Measurements from ENCODE around the gene OR5D14.

Gene OR5D14

GRCh38 chr11:55795256-55795655 lies at the start of gene OR5D14:
Gene OR5D14 (plus strand): TSS chr11:55795556. CDS start chr11:55795556, 0 bp downstream.
- DNase-seq (ENCODE audit: low read depth in 3 of 3), result no peak

- DNase-seq (ENCODE audit: low read depth in 3 of 3), result no peak
These were observed 22.2 kb upstream of the OR5D14 start, which contains the start of gene OR5D13 for GRCh38 chr11:55773138-55773537. Gene OR5D13 (plus strand): TSS chr11:55773438. CDS start chr11:55773438, 0 bp downstream.

GRCh38 chr11:55791606-55792005 lies 3.8 kb upstream of the OR5D14 start:
- DNase-seq (ENCODE audit: low read depth in 3 of 3), result no peak

- no peak for DNase-seq (ENCODE audit: low read depth in 3 of 3)
These were observed 2.0 kb upstream of the OR5D14 start for GRCh38 chr11:55793321-55793720.

GRCh38 chr11:55806248-55806647 lies 10.9 kb downstream of the OR5D14 start:
- DNase-seq (ENCODE audit: low read depth in 3 of 3), result no peak

- no peak for DNase-seq (ENCODE audit: low read depth in 3 of 3)
These were observed 15.7 kb downstream of the OR5D14 start, which contains the start of gene OR5L1 for GRCh38 chr11:55811067-55811466. Gene OR5L1 (plus strand): TSS chr11:55811367. CDS start chr11:55811467, 100 bp downstream.

GRCh38 chr11:55819330-55819729 lies 24.0 kb downstream of the OR5D14 start, which contains the start of gene OR5D18:
Gene OR5D18 (plus strand): TSS chr11:55819630. CDS start chr11:55819630, 0 bp downstream.
- DNase-seq (ENCODE audit: low read depth in 3 of 3), result no peak

GRCh38 chr11:55826919-55827318 lies 31.6 kb downstream of the OR5D14 start, which contains the start of gene OR5L2:
Gene OR5L2 (plus strand): TSS chr11:55827219. CDS start chr11:55827219, 0 bp downstream.
- DNase-seq (ENCODE audit: low read depth in 3 of 3), result no peak

- no peak for DNase-seq (ENCODE audit: low read depth in 3 of 3)
These were observed 43.1 kb downstream of the OR5D14 start, which contains the start of gene OR5D16 for GRCh38 chr11:55838452-55838851. Gene OR5D16 (plus strand): TSS chr11:55838752. CDS start chr11:55838752, 0 bp downstream.
